Activated T-cell treated with anti-CD3 and anti-CD28 coated beads, Interleukin-2, amount 50 U/mL, for 24 hours (primary cell): ENCODE measurements around the gene CORO1A.
"Not testable (repeated sequence)": the region's sequence is repeated elsewhere in the genome, so short reads cannot be mapped to it uniquely, and the experiment has no call there.

Experiments
- DNase-seq: peaks from one replicate; pipeline ENCODE4 v3.0.0-alpha.2; 2020
- H3K27ac Mint-ChIP-seq: 2 replicates; pipeline ENCODE4 v1.8.0; 2020; ENCODE audit warnings: mild to moderate bottlenecking, mixed read lengths
- H3K27me3 Mint-ChIP-seq: 2 replicates; pipeline ENCODE4 v1.8.0; 2020; ENCODE audit warnings: mixed read lengths
- H3K36me3 Mint-ChIP-seq: 2 replicates; pipeline ENCODE4 v1.8.0; 2020; ENCODE audit warnings: low read depth, mixed read lengths
- H3K4me1 Mint-ChIP-seq: 2 replicates; pipeline ENCODE4 v1.8.0; 2020; ENCODE audit warnings: low read depth, mixed read lengths
- H3K4me3 Mint-ChIP-seq: 2 replicates; pipeline ENCODE4 v1.8.0; 2020; ENCODE audit warnings: mild to moderate bottlenecking, moderate library complexity, mixed read lengths
- H3K9me3 Mint-ChIP-seq: 2 replicates; pipeline ENCODE4 v1.8.0; 2020; ENCODE audit warnings: mixed read lengths

The CORO1A gene

GRCh38 chr16:30152517-30152916 lies 30.9 kb upstream of the CORO1A start:
- H3K4me1 Mint-ChIP-seq: no peaks in the 10 kb centered on the region
- H3K4me3 Mint-ChIP-seq: no peak overlapping the region
- no peak overlapping the region for H3K27ac Mint-ChIP-seq
- no peak for DNase-seq
- peaks cover 5% of the 10 kb centered on the region for H3K9me3 Mint-ChIP-seq
- H3K36me3 Mint-ChIP-seq: peaks cover 2% of the 10 kb centered on the region
- H3K27me3 Mint-ChIP-seq: no peaks in the 10 kb centered on the region

- Mint-ChIP-seq H3K9me3 (no peaks in the 10 kb centered on the region), H3K27ac (no peak overlapping the region), H3K36me3 (no peaks in the 10 kb centered on the region), H3K4me3 (no peak overlapping the region), H3K4me1 (no peaks in the 10 kb centered on the region), H3K27me3 (no peaks in the 10 kb centered on the region)
- no peak for DNase-seq
Measured at GRCh38 chr16:30155188-30155587, 28.2 kb upstream of the CORO1A start.

GRCh38 chr16:30157214-30157613 lies 26.2 kb upstream of the CORO1A start:
- H3K27ac Mint-ChIP-seq: no peak overlapping the region
- H3K4me1 Mint-ChIP-seq: no peaks in the 10 kb centered on the region
- no peaks in the 10 kb centered on the region for H3K27me3 Mint-ChIP-seq
- H3K36me3 Mint-ChIP-seq: no peaks in the 10 kb centered on the region
- no peak overlapping the region for H3K4me3 Mint-ChIP-seq
- DNase-seq: no peak
- H3K9me3 Mint-ChIP-seq: no peaks in the 10 kb centered on the region

- H3K4me1 Mint-ChIP-seq: peaks cover 23% of the 10 kb centered on the region
- no peak for DNase-seq
- no peak overlapping the region for H3K4me3 Mint-ChIP-seq
- H3K9me3 Mint-ChIP-seq: no peaks in the 10 kb centered on the region
- H3K27me3 Mint-ChIP-seq: no peaks in the 10 kb centered on the region
- no peaks in the 10 kb centered on the region for H3K36me3 Mint-ChIP-seq
- H3K27ac Mint-ChIP-seq: no peak overlapping the region
Measured at GRCh38 chr16:30163538-30163937, 19.9 kb upstream of the CORO1A start.

- Mint-ChIP-seq H3K4me3 (no peak overlapping the region), H3K36me3 (no peaks in the 10 kb centered on the region), H3K27me3 (no peaks in the 10 kb centered on the region), H3K9me3 (no peaks in the 10 kb centered on the region), H3K4me1 (peaks cover 23% of the 10 kb centered on the region), H3K27ac (peak overlapping the region; percentile 48)
- DNase-seq: no peak
Measured at GRCh38 chr16:30166202-30166902, 17.1 kb upstream of the CORO1A start.

- DNase-seq, H3K4me3 Mint-ChIP-seq, H3K36me3 Mint-ChIP-seq: not testable (repeated sequence)
Measured at GRCh38 chr16:30168746-30169145, 14.7 kb upstream of the CORO1A start.

GRCh38 chr16:30169416-30169815 lies 14.0 kb upstream of the CORO1A start:
- DNase-seq, H3K4me3 Mint-ChIP-seq, H3K27me3 Mint-ChIP-seq, H3K27ac Mint-ChIP-seq, H3K36me3 Mint-ChIP-seq, H3K9me3 Mint-ChIP-seq: not testable (repeated sequence)
- H3K4me1 Mint-ChIP-seq: peaks cover 18% of the 10 kb centered on the region

More at GRCh38 chr16:30168746-30169145, 14.7 kb upstream of the CORO1A start:
- H3K27me3 Mint-ChIP-seq, H3K27ac Mint-ChIP-seq, H3K9me3 Mint-ChIP-seq: not testable (repeated sequence)
- H3K4me1 Mint-ChIP-seq: peaks cover 18% of the 10 kb centered on the region

GRCh38 chr16:30170145-30170544 lies 13.3 kb upstream of the CORO1A start:
- not testable (repeated sequence) for DNase-seq, H3K27ac Mint-ChIP-seq, H3K4me3 Mint-ChIP-seq, H3K27me3 Mint-ChIP-seq, H3K36me3 Mint-ChIP-seq, H3K9me3 Mint-ChIP-seq
- peaks cover 17% of the 10 kb centered on the region for H3K4me1 Mint-ChIP-seq

- H3K27me3 Mint-ChIP-seq: no peaks in the 10 kb centered on the region
- no peaks in the 10 kb centered on the region for H3K9me3 Mint-ChIP-seq
- no peak for DNase-seq
- H3K4me3 Mint-ChIP-seq: no peak overlapping the region
- no peaks in the 10 kb centered on the region for H3K36me3 Mint-ChIP-seq
- no peak overlapping the region for H3K27ac Mint-ChIP-seq
- H3K4me1 Mint-ChIP-seq: no peaks in the 10 kb centered on the region
Measured at GRCh38 chr16:30173054-30173453, 10.3 kb upstream of the CORO1A start.

GRCh38 chr16:30176876-30177275 lies 6.5 kb upstream of the CORO1A start:
- DNase-seq, H3K4me3 Mint-ChIP-seq, H3K27ac Mint-ChIP-seq, H3K36me3 Mint-ChIP-seq, H3K9me3 Mint-ChIP-seq, H3K27me3 Mint-ChIP-seq, H3K4me1 Mint-ChIP-seq: not testable (repeated sequence)

GRCh38 chr16:30179195-30179594 lies 4.2 kb upstream of the CORO1A start:
- H3K36me3 Mint-ChIP-seq: peaks cover 4% of the 10 kb centered on the region

GRCh38 chr16:30179931-30180330 lies 3.5 kb upstream of the CORO1A start:
- DNase-seq: no peak
- no peak overlapping the region for H3K4me3 Mint-ChIP-seq
- no peak overlapping the region for H3K27ac Mint-ChIP-seq
- H3K36me3 Mint-ChIP-seq: peaks cover 11% of the 10 kb centered on the region
- no peaks in the 10 kb centered on the region for H3K9me3 Mint-ChIP-seq
- peaks cover 15% of the 10 kb centered on the region for H3K4me1 Mint-ChIP-seq
- H3K27me3 Mint-ChIP-seq: no peaks in the 10 kb centered on the region

More at GRCh38 chr16:30179195-30179594, 4.2 kb upstream of the CORO1A start:
- Mint-ChIP-seq H3K4me3 (no peak overlapping the region), H3K9me3 (no peaks in the 10 kb centered on the region), H3K4me1 (peaks cover 15% of the 10 kb centered on the region), H3K27me3 (no peaks in the 10 kb centered on the region), H3K27ac (no peak overlapping the region)
- DNase-seq: no peak

GRCh38 chr16:30180741-30181140 lies 2.7 kb upstream of the CORO1A start:
- H3K27ac Mint-ChIP-seq: no peak overlapping the region
- no peaks in the 10 kb centered on the region for H3K27me3 Mint-ChIP-seq
- peaks cover 19% of the 10 kb centered on the region for H3K36me3 Mint-ChIP-seq
- no peak overlapping the region for H3K4me3 Mint-ChIP-seq
- H3K9me3 Mint-ChIP-seq: no peaks in the 10 kb centered on the region
- peaks cover 16% of the 10 kb centered on the region for H3K4me1 Mint-ChIP-seq
- no peak for DNase-seq

GRCh38 chr16:30184096-30184890 lies 891 bp downstream of the CORO1A start:
- H3K27ac Mint-ChIP-seq: peak overlapping the region; percentile 98
- peak; percentile 80 for DNase-seq
- peaks cover 38% of the 10 kb centered on the region for H3K4me1 Mint-ChIP-seq
- no peaks in the 10 kb centered on the region for H3K9me3 Mint-ChIP-seq
- peak overlapping the region; percentile 99 for H3K4me3 Mint-ChIP-seq
- H3K36me3 Mint-ChIP-seq: peaks cover 45% of the 10 kb centered on the region
- H3K27me3 Mint-ChIP-seq: no peaks in the 10 kb centered on the region
